NK-92 treated with Interleukin-12 subunit alpha and Interleukin-12 subunit beta, amount 100 ng/mL, for 24 hours (cell line): Measurements from ENCODE around the gene ZNF283.
"Not testable (repeated sequence)": the region's sequence is repeated elsewhere in the genome, so short reads cannot be mapped to it uniquely, and the experiment has no call there.

Experiments
- DNase-seq: peaks from one replicate; lab custom pipeline; 2025; lab: John Stamatoyannopoulos, UW

The ZNF283 gene

DNA sequence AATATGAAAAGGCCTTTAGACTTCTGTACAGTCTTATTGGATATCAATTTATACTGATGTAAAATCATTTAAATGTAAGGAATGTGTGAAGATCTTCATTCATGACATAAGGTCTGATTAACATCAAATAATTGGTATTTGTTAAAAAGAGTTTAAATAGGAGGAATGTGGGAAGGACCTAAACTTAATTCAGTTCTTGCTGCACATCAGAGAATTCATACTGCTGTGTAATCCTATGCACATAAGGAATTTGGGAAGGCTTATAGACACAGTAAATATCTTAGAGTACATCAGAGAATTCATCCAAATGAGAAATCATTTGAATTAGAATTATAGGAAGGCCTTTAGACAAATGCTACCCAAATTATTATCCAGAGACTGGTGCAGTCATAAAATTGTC lies 21.7 kb downstream of the ZNF283 start:
- no peak for DNase-seq

DNA sequence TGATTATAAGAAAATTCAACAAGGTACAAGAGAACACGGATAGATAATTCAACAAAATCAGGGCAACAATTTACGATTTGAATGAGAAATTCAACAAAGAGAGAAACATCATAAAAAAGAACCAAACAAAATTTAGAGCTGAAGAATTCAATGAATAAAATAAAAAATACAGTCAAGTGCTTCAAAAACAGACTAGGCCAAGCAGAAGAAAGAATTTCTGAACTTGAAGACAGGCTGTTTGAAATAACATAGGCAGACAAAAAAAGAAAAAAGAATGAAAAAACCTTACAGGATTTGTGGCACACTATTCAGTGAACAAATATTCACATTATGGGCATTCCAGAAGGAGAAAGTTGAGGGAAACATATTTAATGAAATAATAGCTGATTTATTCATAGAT lies 31.1 kb downstream of the ZNF283 start:
- DNase-seq, result no peak

DNA sequence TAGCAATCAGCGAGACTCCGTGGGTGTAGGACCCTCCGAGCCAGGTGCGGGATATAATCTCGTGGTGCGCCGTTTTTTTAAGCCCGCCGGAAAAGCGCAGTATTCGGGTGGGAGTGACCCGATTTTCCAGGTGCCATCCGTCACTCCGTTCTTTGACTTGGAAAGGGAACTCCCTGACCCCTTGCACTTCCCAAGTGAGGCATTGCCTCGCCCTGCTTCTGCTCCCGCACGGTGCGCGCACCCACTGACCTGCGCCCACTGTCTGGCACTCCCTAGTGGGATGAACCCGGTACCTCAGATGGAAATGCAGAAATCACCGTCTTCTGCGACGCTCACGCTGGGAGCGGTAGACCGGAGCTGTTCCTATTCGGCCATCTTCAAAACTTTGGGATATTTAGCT lies 39.8 kb downstream of the ZNF283 start:
- not testable (repeated sequence) for DNase-seq

DNA sequence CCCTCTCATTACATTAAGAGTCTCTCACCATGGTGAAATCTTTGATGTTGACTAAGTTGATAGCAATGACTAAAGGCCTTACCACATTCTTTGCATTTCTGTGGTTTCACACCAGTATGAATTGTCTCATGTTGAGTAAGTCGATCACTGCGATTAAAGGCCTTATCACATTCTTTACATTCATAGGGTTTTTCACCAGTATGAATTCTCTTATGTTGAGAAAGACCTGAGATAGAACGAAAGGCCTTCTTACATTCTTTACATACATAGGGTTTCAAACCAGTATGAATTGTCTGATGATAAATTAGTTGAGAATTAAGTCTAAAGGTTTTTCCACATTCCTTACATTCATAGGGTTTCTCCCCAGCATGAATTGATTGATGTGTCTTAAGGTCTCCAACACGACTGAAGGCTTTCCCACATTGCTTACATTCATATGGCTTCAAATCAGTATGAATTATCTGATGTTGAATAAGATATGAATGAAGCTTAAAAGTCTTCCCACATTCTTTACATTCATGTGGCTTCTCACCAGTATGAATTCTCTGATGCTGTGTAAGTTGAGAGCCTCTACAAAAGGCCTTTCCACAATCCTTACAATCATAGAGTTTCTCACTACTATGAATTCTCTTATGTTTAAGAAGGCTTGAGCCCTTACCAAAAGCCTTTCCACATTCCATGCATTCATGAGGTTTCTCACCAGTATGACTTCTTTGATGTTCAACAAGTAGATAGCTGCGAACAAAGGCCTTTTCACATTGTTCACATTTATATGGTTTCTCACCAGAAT lies 45.6 kb downstream of the ZNF283 start:
- DNase-seq, result no peak

DNA sequence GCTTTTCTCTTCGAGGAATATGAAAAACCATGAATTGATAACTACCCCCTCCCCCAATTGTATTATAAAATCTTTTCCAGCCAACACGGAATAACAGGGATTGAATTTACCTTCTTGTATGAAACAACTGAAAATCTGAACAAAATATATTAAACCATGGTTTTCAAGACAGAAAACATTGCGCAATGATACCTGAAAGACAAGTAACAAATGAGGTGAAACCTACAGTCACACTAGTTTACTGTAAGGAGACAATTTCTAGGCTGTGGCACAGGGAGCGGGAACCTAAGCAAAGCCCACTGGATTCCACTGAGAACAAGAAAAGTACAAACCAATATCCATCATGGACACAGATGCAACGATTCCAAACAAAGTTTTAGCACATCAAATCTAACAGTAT lies 53.4 kb downstream of the ZNF283 start:
- no peak for DNase-seq

DNA sequence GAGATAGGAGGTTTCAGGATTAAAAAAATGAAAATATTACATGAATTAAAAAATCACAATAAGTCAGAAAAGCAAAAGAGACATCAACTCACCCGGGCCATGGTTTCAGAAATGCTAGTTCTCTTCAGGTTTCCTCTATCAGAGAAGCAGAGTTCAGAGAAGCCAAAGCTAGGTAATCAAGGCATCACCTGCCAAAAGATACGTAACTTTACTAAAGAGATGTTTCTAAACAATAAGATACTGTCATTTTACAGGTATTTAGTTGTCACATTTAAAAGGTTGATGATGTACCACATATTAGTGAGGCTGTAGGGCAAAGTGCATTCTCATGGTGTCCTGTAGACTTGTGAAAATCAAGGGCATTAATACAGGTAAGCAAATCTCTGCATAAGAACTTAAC lies 56.7 kb downstream of the ZNF283 start, which contains the start of gene ZNF404:
Gene ZNF404 (minus strand): TSS at position 101 of the 400 bp plus-strand sequence.
- no peak for DNase-seq

DNA sequence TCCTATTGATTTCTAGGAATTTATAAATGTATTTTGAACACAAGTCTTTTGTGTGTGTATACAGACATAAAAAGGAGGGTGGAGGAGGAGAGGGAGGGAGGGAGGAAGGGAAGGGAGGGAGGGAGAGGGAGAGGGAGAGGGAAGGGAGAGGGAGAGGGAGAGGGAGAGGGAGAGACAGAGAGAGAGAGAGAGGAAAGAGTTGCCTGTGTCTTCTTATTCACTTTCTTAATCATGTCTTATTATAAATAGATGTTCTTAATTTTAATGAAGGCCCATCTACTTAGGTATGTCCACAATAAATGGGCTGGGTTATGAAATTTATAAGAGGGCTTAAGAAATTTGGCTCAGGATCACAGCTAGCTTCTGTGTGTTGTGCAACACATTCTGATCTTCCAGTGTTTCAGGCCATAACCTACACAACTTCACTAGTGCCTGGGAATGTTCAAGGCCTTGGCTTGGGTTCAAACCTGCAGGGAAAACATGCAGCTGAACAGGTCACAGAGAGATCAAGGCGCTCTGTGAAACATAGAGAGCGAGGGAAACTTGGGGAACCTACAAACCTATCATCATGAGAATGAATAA lies 68.7 kb downstream of the ZNF283 start:
- DNase-seq, result no peak
